ENCODE data around the gene RAB3B.
"Not testable (repeated sequence)": the region's sequence is repeated elsewhere in the genome, so short reads cannot be mapped to it uniquely, and the experiment has no call there.

RAB3B gene

DNA sequence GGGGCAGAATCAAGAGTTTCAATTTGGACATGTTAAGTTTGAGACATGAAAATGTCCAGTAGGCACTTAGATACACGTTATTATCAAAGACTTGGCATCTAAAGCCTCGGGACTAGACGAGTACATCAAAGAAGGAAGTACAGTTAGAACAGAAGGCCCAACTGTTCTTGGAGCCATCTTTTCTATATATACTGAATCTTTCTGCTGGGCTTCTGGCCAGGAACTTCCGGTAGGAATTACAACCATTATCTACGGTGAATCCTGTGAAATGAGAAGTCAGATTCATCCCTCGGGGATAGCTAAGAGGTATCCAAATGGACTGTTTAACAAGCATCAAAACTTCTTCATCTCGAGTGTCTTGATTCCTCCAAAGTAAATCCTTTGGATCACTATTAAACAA, 77.6 kb downstream of the RAB3B start:
- no peak for DNase-seq

DNA sequence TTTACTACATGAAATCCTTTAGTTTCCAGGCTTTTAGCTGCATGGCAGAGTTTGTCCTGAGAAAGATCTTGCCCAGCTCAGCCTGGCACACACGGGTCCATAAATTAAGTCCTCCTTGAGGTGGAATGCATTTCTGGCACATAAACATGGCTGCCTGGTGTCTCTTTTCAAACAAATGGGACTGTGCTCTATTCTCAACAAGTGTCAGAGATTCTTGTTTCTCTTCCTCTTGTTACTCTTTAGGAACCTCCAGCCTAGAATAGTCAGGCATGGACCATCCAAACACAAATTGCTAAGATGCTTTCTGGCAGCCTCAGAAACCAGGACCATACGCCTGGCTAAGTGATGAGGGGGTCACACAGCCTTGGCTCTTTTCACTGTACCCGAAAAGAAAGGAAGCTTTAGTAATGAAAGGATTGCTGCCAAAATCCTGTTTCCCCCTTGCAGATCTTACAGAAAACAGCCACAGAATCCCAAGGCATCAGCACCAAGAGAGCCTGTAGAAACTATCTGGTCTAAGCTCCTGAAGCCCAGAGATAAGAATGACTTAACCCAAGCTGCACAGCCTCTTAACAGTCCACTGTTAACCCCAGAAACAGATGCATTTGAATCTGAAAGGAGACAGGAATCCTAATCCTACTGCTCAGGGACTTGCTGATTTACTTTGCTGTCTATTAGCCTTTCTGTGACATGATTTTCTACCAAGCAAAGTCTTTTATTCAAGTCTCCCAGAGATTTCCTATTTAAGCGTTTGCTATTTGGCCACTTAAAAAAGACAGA, 80.1 kb downstream of the RAB3B start:
- DNase-seq, result no peak

DNA sequence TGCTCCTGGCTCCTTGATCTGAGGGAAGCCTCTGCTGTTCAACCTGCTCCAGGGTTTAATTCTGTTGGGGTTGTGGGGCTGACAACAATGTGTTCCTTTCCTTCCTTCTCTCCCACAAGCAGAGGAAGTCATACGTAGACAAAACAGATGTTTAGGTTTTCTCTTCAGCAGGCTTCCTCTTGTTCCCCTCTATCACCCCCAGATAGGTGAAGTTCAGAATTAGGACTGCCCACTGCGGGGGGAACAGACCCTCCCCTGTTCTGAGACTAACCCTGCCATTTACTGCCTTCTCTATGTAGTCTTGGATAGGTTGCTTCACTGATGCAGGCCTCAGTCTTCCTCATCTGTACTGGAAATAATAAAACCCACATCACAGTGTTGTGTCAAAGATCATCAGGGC, 82.0 kb downstream of the RAB3B start:
- no peak for DNase-seq

DNA sequence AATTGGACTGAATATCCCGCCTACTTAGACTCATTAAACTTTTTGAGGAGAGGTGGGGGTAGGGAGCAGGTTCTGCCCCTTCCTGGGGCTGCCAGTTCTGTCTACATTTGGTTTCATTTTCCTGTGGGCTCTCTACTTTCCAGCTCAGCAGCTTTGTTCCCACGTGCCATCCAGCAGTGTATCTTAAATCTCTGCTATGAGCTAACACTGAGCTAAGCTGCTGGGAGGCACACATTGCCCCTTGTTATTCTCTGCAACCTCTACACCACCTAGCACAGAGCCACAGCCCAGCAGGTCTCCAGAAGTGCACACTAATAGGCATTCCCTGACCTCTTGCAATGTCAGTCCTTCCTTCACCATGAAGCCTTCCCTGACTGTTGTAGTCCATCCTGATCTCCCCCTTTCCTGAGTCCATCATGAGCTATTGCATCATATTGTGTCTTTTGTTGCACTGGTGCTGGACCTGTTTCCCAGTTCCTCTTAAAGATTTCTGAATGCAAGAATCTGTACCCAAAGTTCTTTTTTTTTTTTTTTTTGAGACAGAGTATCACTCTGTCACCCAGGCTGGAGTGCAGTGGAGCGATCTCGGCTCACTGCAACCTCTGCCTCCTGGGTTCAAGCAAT, 83.3 kb downstream of the RAB3B start:
- no peak for DNase-seq

DNA sequence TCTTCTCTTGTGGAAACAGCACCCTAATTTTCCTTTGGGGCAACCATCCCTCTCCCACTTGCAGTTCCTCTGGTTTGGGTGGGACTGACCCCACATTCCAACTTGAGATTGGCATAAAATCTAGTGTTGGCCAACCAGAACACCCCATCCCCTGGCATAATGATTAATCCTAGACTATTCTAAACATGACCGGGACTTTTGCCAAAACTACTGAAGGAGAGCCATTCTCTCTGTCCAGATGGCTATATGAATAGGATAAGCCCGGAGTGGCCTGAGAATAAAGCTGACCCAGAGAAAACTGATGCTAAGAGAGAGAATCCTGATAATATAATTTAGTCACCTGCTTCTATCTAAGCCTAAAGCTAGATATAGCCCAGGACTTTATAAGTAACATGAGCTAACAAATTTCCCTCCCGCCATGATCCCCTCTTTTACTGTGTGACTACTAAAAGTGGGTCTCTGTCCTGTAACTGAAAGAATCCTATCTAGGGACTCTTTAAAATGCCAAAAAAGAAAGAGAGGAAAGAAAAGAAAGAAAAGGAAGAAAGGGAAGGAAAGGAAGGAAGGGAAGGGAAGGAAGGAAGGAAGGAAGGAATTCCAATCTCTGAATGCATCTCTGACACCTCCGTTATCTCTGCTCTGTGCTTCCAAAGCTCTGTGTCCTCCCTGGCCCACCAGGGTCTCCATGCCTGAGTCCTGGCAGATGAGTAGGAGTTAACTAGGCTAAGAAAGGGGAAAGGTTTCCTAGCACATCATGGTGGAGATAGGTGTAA, 84.0 kb downstream of the RAB3B start:
- no peak for DNase-seq

DNA sequence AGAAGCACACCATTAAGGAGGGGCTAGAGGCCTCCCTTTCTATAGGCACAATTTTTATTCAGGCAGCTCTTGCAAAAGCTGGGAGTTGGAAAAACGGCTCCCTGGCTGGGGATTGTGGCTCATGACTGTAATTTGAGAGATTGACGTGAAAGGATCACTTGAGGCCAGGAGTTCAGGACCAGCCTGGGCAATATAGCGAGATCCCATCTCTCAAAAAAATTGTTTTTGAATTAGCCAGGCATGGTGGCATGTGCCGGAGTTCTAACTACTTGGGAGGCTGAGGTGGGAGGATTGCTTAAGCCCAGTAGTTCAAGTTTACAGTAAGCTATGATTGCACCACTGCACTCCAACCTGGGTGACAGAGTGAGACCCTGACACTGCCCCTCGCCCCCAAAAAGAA, 88.0 kb downstream of the RAB3B start:
- DNase-seq, result no peak

DNA sequence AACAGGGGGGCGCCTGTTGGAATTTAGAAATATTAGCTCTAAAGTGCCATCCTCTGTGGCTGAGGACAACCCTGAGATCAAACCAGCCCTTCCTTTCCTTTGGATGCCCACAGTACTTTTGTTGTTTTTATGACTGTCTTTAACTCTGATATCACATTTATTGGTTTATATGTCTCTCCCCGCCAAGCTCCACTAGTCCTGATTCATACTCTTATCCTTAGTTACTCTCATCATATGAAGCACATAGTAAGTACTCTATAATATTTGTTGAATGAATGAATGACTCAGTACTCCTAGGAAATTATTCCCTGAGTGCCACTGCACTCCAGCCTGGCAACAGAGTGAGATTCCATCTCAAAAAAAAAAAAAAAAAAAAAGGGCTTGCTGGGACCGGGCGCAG, 89.3 kb downstream of the RAB3B start:
- no peak for DNase-seq

DNA sequence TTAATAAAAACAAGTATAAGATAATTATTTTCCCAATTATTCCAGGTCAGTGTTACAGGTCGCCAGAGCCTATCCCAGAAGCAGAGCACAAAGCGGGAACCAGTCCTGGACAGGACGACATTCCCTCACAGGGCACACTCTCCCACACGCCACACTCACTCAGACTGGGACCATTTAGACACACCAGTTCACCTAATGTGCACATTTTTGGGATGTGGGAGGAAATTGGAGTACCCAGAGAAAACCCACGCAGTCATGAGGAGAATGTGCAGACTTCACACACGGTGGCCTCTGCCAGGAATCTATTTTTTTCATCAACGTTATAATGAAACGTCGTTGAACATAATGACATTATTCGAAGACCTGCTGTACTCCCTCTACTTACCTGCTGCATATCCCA, 91.5 kb downstream of the RAB3B start:
- no peak for DNase-seq

DNA sequence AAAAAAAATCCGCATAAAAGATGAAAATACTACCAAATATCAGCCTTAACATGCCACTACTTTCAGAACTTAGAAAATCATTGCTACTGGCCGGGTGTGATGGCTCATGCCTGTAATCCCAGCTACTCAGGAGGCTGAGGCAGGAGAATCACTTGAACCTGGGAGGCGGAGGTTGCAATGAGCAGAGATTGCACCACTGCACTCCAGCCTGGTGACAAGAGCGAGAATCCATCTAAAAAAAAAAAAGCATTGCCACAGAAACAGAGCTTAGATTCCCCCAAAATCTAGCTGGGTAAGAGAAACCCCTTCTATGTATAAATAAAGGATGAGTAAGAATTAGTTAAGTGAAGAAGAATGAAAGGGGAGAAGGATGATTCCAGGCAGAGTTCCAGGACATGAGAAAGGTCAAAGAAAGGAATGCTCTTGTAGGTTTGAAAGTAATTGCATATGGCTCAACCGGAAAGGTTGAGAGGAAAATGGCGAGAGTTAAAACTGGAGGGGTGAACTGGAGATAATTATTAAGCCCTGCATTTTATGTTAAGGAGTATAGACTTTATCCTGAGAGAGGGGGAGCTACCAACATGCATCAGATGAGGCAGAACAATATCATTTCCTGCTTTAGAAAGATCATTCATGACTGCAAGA, 92.3 kb downstream of the RAB3B start:
- DNase-seq, result no peak

DNA sequence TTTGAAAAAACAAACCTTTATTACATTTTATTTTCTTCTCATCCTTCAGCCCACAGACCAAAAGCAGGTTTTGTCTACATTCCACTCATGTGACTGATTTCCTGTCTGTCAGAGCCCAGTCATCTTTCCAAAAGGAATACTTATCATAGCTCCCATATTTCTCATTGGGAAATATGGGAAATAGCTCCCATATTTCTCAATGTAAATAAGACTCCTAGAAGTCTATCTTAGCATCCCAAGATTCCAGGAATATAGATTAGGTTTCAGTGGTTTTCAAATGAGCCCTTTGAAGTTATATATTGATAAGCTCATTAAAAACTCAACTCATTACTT, 92.8 kb downstream of the RAB3B start:
- DNase-seq, result no peak

DNA sequence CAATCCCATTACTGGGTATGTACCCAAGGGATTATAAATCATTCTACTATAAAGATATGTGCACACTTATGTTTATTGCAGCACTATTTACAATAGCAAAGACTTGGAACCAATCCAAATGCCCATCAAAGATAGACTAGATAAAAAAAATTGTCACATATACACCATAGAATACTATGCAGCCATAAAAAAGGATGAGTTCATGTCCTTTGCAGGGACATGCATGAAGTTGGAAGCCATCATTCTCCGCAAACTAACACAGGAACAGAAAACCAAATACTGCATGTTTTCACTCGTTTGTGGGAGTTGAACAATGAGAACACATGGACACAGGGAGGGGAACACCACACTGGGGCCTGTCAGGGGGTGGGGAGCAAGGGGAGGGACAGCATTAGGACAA, 95.8 kb downstream of the RAB3B start:
- DNase-seq, result not testable (repeated sequence)

DNA sequence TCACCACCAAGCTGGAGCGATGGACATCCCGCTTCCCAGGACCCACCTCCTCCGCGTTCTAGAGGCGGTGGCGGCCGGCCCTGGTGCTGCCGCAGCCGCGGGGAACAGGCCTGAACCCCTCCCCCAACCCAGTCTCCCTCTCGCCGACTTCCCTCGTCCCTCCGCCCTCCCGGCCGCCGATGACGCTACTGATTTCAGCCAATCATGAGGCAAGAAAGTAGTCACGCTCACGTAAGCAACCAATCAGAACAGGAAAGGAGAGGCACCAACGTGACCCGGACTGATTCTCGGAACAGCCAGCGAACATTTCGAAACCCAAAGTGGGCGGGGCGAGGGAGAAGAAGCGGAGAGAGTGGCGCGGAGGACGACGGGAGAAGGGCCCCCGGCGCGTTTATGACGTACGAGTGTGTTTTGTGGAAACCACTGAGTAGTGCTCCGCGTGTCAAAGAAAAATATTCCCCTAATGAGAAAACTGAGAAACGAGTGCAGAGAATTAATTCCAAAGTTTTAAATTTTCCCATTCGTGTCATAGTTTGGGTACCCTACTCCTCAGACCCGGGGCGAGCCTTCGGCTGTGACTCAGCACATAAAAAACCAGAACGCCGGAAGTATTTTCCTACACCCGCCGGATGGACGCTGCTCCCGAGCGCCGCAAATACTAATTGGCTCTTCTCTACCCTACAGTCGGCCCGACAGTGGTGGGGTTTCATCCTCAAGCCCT, 111.7 kb downstream of the RAB3B start, which contains the start of gene NRDC:
Gene NRDC, minus strand, starts transcription at position 112 of the 721 bp plus-strand sequence. CDS start 112 bp downstream, outside the sequence.
- DNase-seq, result peak; percentile 99

DNA sequence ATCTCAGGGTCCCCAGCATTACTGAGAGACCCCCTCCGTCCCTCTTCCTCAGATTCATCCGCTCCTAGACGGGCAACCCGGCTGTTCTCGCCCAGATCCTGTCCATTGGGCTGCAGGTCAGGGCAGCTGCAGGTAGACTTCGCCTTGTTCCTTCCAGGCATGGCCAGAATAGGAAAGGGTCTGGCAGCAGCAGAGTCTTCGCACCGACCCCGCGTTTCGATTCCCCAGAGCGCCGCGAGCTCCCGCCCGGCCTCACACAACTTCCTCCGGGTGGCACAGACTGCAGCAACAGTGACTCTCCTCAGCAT, 112.2 kb downstream of the RAB3B start:
- DNase-seq, result no peak

DNA sequence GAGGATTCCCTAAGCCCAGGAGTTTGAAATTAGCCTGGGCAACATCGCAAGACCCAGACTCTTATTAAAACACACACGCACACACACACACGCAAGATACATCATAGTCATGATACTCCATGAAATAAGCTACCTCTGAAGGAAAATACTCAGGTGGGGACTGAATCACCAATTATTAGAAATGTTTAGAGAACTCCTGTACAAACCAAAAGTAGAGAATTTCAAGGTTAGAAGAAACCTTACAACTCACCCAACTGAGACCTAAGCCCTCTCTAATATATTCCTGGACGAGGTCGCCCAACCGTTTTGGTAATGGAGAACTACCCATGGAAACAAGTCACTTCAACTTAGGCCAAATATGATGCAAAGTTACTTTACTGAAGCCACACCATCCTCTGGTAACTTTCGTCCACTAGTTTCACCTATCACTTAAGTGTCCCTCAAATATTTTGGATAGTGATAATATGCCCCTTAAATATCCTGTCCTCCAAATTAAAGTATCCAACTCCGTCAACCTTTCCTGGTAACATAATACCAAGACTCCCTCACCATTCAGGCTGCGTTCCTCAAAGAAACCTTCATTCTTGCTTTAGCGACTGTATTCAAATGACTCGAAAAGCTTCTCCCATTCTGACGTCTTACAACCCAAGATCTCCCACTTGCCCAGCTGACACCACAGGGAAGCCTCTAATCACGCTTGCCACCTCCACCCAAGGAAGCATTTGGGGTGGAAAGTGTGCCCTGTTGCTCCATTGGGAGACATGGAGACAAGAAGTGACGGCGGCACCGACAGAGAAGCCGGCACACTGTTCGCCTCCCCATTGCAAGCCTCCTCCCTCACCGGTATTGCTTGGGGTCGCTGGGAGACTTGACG, 112.8 kb downstream of the RAB3B start:
- no peak for DNase-seq

DNA sequence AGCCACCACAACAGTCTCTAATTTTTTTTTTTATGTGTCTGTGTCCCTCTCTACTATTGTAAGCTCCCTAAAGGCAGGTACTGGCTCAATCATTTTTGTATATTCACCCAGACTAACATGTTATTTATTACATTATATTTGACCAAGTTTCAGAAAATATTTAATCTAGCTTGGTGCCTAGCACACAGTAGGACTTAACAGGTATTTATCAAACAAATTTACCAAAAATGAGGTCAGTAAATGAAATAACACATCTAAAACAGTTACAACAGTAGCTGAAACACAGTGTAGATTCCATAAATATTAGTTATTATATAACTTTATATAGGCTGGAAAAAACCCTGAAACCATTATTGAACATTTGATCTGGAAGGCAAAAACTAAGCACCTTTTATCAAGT, 114.7 kb downstream of the RAB3B start:
- DNase-seq, result no peak

DNA sequence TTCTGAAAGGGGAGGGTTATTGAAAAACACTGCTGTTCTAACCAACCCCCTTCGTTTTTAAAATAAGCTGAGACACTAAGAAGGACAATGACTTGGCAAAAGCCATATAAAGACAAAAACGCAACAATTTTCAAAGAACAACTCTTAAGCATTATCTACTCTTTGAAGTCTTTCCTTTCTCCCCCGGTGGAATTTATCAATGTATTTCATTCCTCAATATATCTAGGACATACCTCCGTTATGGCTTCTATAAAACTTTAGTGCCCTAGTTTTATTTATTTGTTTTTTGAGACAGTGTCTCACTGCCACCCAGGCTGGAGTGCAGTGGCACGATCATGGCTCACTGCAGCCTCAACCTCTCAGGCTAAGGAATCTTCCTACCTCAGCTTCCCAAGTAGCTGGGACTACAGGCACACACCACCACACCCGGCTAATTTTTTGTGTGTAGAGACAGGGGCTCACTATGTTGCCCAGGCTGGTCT, 115.2 kb downstream of the RAB3B start:
- no peak for DNase-seq

DNA sequence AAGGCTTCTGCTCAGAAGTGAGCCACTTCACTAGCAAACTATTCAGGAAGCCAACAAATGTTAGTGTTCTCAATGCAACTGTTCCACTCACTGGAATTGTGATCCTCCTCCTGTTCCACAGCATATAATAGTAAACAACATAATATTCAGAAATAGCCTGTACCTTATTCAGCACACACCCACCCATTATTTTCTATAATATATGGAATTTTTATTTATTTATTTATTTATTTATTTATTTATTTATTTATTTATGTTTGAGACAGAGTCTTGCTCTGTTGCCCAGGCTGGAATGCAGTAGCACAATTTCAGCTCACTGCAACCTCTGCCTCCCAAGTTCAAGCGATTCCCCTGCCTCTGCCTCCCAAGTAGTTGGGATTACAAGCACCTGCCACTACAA, 117.2 kb downstream of the RAB3B start:
- DNase-seq, result not testable (repeated sequence)

DNA sequence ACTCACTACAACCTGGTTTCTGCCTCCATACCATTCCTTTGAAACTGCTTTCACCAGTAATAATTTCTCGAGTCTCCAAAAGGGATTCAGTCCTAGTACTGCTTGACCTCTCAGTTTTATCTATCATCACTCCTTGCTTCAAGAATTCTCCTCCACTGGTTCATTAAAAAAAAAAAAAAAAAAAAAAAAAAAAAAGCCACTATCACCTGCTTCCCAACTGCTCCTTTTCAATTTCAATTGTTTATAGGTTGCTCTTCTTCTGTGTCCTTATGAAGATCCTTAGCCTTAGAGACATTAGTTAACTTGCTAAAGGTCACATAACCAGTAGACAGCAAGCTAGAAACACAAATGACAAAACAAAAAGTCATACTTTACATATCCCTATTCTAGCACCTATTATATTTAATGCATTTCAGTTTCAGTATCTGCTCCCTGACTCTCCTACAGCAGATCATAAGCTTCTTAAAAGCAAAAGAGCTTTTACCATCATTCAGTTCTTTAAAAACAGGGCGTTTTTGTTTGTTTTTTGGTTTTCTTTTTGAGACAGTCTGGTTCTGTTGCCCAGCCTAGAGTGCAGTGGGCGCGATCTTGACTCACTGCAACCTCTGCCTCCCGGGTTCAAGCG, 119.0 kb downstream of the RAB3B start:
- DNase-seq, result no peak

DNA sequence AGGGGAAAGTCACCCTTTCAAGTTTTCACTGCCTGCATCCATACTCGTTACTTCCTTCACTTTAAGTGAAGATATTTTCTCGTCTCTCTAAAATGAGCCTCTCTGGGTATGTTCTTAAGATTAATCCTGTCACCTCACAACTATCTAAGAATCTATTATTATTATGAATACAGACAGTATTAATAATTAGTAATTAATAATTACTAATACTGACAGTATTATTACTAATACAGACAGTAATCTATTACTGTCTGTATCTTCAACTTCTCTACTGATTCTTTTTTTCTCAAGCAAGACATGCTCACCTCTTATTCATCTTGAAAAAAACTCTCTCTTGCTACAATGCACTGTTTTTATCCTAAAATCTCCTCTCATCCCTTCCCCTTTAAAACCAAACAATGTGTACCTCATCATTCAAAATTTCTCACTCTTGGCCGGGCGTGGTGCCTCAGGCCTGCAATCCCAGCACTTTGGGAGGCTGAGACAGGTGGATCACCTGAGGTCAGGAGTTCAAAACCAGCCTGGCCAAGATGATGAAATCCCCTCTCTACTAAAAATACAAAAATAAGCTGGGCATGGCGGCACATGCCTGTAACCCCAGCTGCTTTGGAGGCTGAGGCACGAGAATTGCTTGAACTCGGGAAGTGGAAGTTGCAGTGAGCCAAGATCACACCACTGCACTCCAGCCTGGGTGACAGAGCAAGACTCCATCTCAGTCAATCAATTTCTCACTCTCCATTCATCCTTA, 119.7 kb downstream of the RAB3B start:
- DNase-seq, result no peak

DNA sequence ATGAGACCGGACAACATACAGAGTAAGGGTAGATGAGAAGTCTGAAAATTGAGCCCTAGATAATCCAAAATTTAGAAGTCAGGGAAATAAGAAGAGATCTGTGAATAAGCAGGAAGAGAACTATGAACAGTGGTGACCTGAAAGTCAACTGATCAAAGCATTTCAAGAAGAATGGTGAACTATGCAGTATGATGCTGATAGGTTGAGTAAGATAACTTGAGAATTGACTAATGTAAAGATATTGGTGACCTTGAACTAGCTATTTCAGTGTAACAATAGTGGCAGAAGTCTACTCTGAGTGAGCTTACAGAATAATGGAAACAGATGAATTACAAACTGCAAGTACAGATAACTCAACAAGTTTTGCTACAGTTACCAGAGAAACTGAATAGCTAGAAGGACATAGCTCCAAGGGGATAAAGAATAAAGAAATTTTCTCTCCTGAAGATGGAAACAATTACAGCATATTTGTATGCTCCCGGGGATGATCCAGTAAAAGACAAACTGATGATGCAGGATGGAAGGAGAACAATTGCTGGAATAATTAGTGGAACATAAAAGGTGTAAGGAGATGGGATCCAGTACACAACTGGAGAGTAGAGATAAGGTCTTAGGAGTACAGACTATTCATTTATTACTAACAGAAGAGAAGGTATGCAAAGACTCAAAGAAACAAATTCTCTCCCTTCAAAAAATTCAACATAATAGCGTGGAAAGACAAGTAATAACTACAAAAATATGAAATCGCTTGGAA, 122.8 kb downstream of the RAB3B start:
- no peak for DNase-seq

Data from activated T-cell treated with anti-CD3 and anti-CD28 coated beads for 4 hours (primary cell).